GM18870 (cell line): ENCODE measurements around the gene COQ3.
A peak's percentile ranks its signal among the peaks of the same experiment; 100 is the strongest.

Experiments used
- ATAC-seq: cut with Tn5 transposase; IDR thresholded peaks from one replicate; pipeline ENCODE4 v1.9.1; 2021; ENCODE audit warnings: moderate library complexity; ENCODE audit not compliant: unreplicated experiment

Gene COQ3

DNA sequence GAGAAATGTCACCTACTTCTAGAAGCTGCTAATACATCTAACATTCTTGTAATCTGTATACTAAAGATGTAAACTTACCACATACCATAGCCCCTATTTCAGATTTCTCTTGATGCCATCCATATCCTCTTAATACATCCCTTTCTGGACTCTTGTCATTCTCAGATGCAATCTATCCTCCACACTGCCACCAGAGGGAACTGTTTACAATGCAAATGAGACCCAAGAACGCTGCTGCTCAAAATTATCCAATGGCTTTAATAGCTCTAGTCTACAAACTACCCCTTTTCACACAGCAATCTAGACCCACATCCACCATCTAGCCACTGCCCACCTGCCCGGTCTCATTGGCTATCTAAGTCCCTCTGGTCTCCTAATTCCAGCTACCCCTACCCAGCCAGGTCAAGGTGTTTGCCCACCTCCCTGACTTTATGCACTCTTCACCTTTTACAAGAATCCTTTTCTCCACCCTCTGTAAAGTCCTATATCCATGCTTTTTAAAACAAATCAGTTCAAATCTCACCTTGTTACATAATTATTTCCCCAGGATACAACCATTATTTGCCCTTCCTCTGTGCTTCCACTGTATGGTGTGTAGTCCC is 59.4 kb downstream of the COQ3 start:
- ATAC-seq = peak; percentile 30

DNA sequence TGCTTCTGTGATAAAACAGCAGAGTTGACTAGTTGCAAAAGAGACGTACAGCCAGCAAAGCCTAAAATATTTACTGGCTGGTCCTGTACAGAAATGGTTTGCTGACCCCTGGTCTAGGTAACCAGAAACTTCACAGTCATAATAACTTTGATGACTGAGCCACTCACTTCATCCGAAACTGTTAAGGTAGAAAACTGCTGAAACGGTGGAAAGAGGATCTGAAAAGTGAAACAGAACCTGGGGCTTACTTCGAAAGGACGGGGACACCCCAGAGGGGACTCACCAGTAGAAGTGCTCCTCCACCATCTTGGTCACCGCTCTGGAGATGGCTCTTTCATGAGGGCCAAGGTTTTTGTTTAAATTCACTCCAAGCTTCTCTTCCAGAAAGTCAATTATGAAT is 60.9 kb downstream of the COQ3 start:
- ATAC-seq = peak; percentile 91

DNA sequence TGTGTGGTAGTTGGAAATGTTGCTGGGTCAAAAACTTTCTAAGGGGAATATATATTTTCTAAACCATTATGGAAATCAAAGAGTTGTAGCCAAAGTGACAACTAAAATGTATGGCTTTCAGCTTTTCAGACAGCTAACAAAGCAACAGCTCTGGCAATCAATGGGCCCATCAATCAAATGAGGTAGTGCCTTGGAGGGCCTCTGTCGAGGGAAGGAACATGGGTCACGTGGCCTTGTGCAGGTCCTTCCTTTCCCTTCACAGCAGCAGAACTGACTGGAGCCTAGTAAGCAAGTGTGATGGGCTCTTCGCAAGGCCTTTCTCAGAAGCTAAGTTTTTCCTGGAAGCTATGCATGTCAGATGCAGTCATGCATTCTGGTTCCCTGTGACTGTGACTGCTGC is 62.5 kb downstream of the COQ3 start:
- no peak for ATAC-seq

DNA sequence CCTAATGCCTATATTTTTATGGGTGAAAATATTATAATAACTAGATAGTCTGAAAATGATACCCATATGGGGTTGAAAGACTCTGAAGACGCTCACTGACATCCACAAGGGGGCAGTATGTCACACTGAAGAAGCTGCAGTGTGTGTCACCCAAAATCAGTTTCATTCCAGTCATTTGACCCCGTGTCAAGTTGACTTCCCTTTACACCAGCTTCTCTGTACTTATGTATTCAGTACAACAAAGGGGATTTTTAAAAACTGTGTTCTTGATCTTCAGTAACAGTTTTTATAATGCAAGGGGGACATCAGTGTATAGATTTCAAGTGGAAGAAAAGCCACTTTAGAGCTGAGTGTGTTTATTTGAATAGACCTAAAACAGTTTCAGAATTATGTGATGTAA is 63.8 kb downstream of the COQ3 start:
- ATAC-seq = peak; percentile 71

DNA sequence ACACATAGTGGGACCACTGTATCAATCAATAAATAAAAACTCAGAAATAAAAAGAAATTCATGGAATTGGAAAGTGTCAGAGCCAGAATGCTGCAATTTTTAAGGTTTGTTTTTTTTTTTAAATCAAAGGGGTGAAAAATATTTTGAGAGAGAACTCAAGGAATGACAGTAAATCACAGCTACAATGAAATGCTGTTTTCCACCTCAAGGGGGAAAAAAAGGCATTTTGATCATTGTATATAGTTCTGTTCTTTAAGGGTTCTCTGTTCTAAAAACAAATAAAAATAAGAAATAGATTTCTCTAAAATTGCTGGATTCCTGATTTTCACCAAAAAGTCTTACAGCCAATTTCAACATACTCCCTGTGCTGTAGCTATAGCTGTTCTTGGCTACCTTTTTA is 69.0 kb downstream of the COQ3 start:
- no peak for ATAC-seq
